Endothelial cell of umbilical vein (primary cell): ENCODE results near the gene DNAH9. TPM values are rescaled to one million over a fixed set of nuclear protein-coding genes. Genes with fewer than 3 reads are reported as not detected.

ENCODE experiments used
- BruUV-seq: library from RNA; stranded (reverse); fragments of 400-500 nt; replicated peaks from 2 replicates; lab custom pipeline; 2021; lab: Mats Ljungman, UMichigan
- CTCF ChIA-PET: fragments of 300-600, 350-600 bp; sonication (Branson Sonifier 250); formaldehyde crosslinking; loops from one replicate; lab custom pipeline; 2021; ENCODE audit warnings: antibody characterized with exemption, inconsistent platforms; lab: Charles Lee
- POLR2A ChIA-PET: fragments of 300-600, 350-600 bp; sonication (Branson Sonifier 250); formaldehyde crosslinking; loops from one replicate; lab custom pipeline; 2021; ENCODE audit warnings: antibody characterized with exemption, inconsistent platforms; lab: Charles Lee
- DNase-seq: peaks from one replicate; pipeline ENCODE4 v3.0.0-alpha.2; 2011; ENCODE audit warnings: low read depth, low spot score
- FAIRE-seq: peaks from 2 replicates; lab custom pipeline; 2011; peaks lifted over from hg19 to GRCh38; lab: Jason Lieb, UNC
- H2AFZ ChIP-seq: 2 replicates; pipeline ENCODE4 v1.6.0; 2012; ENCODE audit warnings: low read depth, low read length, control low read depth, inconsistent platforms
- H3K27ac ChIP-seq: 2 replicates; pipeline ENCODE4 v1.5.1; 2011; ENCODE audit warnings: low read depth, mild to moderate bottlenecking, control low read depth, low read length, moderate library complexity; ENCODE audit not compliant: insufficient read depth
- H3K27me3 ChIP-seq, 2 experiments: 2 replicates each; pipeline versions ENCODE4 v1.6.0 to v1.6.1; 2011; ENCODE audit warnings: low read length in 2 of 2, mixed read lengths in 1 of 2; ENCODE audit not compliant: control insufficient read depth in 2 of 2, insufficient read depth in 2 of 2
- H3K36me3 ChIP-seq, 2 experiments: 2 replicates in 1 of 2; 3 replicates in 1 of 2; pipeline ENCODE4 v1.5.1; 2011; ENCODE audit warnings: low read length in 2 of 2, mild to moderate bottlenecking in 1 of 2, moderate library complexity in 1 of 2; ENCODE audit not compliant: control insufficient read depth in 2 of 2, insufficient read depth in 2 of 2; ENCODE audit errors: extremely low read depth in 1 of 2
- H3K4me1 ChIP-seq: 3 replicates; pipeline ENCODE4 v1.5.1; 2011; ENCODE audit warnings: mild to moderate bottlenecking, low read length; ENCODE audit not compliant: control insufficient read depth, insufficient read depth; ENCODE audit errors: extremely low read depth
- H3K4me2 ChIP-seq: 2 replicates; pipeline ENCODE4 v1.6.1; 2011; ENCODE audit warnings: low read length, control low read depth, mixed read lengths; ENCODE audit not compliant: insufficient read depth
- H3K4me3 ChIP-seq, 3 experiments: fragments of 200-600 bp in 1 of 3; sonication (generic), shearing (Covaris generic) in 1 of 3; replicated peaks in 1 of 3; 2 replicates each; pipeline ENCODE4 v1.5.1; 2011 to 2016; ENCODE audit warnings: control low read depth in 3 of 3, low read length in 3 of 3, mild to moderate bottlenecking in 2 of 3, inconsistent platforms in 1 of 3, low read depth in 1 of 3, moderate library complexity in 1 of 3; ENCODE audit not compliant: insufficient read depth in 1 of 3
- H3K79me2 ChIP-seq: 2 replicates; pipeline ENCODE4 v1.6.0; 2012; ENCODE audit warnings: low read length, inconsistent platforms; ENCODE audit not compliant: control insufficient read depth, insufficient read depth
- H3K9ac ChIP-seq: replicated peaks from 2 replicates; pipeline ENCODE3; 2011; ENCODE audit warnings: low read length, control low read depth; ENCODE audit not compliant: insufficient read depth; ENCODE audit errors: extremely low read depth
- H3K9me1 ChIP-seq: replicated peaks from 3 replicates; pipeline ENCODE4 v1.6.0; 2011; ENCODE audit warnings: mild to moderate bottlenecking, low read length; ENCODE audit not compliant: control insufficient read depth, insufficient read depth; ENCODE audit errors: extremely low read depth
- H3K9me3 ChIP-seq: replicated peaks from 2 replicates; pipeline ENCODE4 v1.5.1; 2012; ENCODE audit warnings: low read length, inconsistent platforms; ENCODE audit not compliant: control insufficient read depth, insufficient read depth
- H4K20me1 ChIP-seq: replicated peaks from 2 replicates; pipeline ENCODE3; 2011; ENCODE audit warnings: mild to moderate bottlenecking, low read length; ENCODE audit not compliant: control insufficient read depth, insufficient read depth; ENCODE audit errors: extremely low read depth
- EZH2 ChIP-seq: IDR thresholded peaks from 2 replicates; pipeline ENCODE4 v1.6.1; 2012; ENCODE audit warnings: borderline replicate concordance, low read depth, mild to moderate bottlenecking, moderate library complexity, low read length, inconsistent platforms; ENCODE audit not compliant: severe bottlenecking
- FOS ChIP-seq: IDR thresholded peaks from 2 replicates; pipeline ENCODE4 v1.6.1; 2011; ENCODE audit warnings: mild to moderate bottlenecking, low read length, moderate library complexity, borderline replicate concordance; ENCODE audit not compliant: insufficient read depth
- GATA2 ChIP-seq: IDR thresholded peaks from 2 replicates; pipeline ENCODE4 v1.7.0; 2011; ENCODE audit warnings: low read depth, mild to moderate bottlenecking, moderate library complexity, mixed read lengths, low read length; ENCODE audit not compliant: insufficient read length, insufficient read depth
- JUN ChIP-seq: IDR thresholded peaks from 2 replicates; pipeline ENCODE4 v1.6.1; 2011; ENCODE audit warnings: borderline replicate concordance, low read depth; ENCODE audit not compliant: insufficient read length, insufficient read depth
- MYC ChIP-seq: IDR thresholded peaks from one replicate; pipeline ENCODE4 v1.6.1; 2011; ENCODE audit warnings: mild to moderate bottlenecking, low read depth, low read length
- POLR2A ChIP-seq: IDR thresholded peaks from 2 replicates; pipeline ENCODE4 v1.6.1; 2012; ENCODE audit warnings: low read depth, mild to moderate bottlenecking, control low read depth, low read length
- POLR2AphosphoS5 ChIP-seq: IDR thresholded peaks from 2 replicates; pipeline ENCODE4 v1.6.1; 2012; ENCODE audit warnings: low read depth, mild to moderate bottlenecking, control low read depth, low read length, moderate library complexity; ENCODE audit not compliant: insufficient read depth
- dilution Hi-C: fragments of 300-500 bp; cut with MboI; formaldehyde crosslinking; loops from one replicate; pipeline ENCODE4 v1.15.0; 2019; ENCODE audit warnings: low sequenced_read_pairs; ENCODE audit not compliant: extremely low pct_ligation_motif_present
- intact Hi-C: fragments of 100-400 bp; cut with micrococcal nuclease; formaldehyde crosslinking; loops from one replicate; pipeline ENCODE4 v1.10.0; 2022
- polyA plus RNA-seq, 4 experiments: library from polyadenylated mRNA; depleted of rRNA in 3 of 4; stranded (reverse) in 3 of 4; unstranded in 1 of 4; fragments of >200 nt; gene quantifications; 2 replicates each; pipeline versions ENCODE4 v1.2.1 to v1.2.3, GENCODE V29; 2011 to 2012; ENCODE audit warnings: missing spikeins in 1 of 4
- total RNA-seq: library from RNA; stranded (reverse); gene quantifications from 2 replicates; pipeline ENCODE4 v1.2.3, GENCODE V29; 2021
- TF ChIP-seq, protein P1 (sequence below), 2 donors: IDR thresholded peaks; 1 replicate in 1 of 2; 2 replicates in 1 of 2; pipeline ENCODE4 v1.5.1; 2011; ENCODE audit warnings: low read length in 2 of 2, mild to moderate bottlenecking in 2 of 2, moderate library complexity in 2 of 2, control low read depth in 1 of 2, inconsistent platforms in 1 of 2, low read depth in 1 of 2; ENCODE audit not compliant: insufficient read depth in 1 of 2; ENCODE audit errors: extremely low read depth in 1 of 2
- TF ChIP-seq, protein P2 (sequence below): IDR thresholded peaks from 2 replicates; pipeline ENCODE4 v1.6.1; 2011; ENCODE audit not compliant: insufficient read depth, insufficient read length

DNAH9 gene
- total and polyA plus RNA-seq, 2 donors (not counting 3 experiments of a cell fraction or from before 2014, with no cell fraction given), result not detected

DNA sequence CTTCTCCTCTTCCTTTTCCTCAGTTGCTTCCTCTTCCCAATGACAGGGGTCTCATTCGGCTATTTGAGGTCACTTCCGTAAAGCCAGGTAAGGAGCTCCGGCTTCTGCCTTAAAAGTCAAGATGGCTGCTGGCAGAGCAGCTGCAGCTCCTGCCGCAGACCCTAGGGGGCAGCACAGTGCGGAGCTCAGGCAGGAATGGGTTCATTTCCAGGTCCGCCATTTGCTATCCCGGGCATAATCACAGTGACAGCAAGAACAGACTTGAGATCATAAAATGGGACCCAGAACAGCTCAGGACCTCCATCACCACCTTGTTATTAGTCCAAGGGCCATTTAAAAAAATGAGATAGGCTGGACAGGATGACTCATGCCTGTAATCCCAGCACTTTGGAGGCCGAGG, 199.5 kb downstream of the DNAH9 start:
- Histone ChIP-seq H2AFZ (no peak overlapping the region), H3K79me2 (no peaks in the 10 kb centered on the region), H3K4me3 (no peak overlapping the region), H3K9me3 (peaks cover 2% of the 10 kb centered on the region), H3K27ac (no peak overlapping the region), H4K20me1 (no peaks in the 10 kb centered on the region), H3K9ac (no peak overlapping the region), H3K36me3 (no peaks in the 10 kb centered on the region), H3K4me2 (no peak overlapping the region), H3K27me3 (no peaks in the 10 kb centered on the region), H3K9me1 (no peaks in the 10 kb centered on the region), H3K4me1 (no peaks in the 10 kb centered on the region)
- DNase-seq (no peak), FAIRE-seq (no peak)
- TF ChIP-seq JUN, result no peak
- TF ChIP-seq POLR2AphosphoS5, result no peak
- no peak for TF ChIP-seq GATA2
- no peak for TF ChIP-seq POLR2A
- TF ChIP-seq, protein P1, sequence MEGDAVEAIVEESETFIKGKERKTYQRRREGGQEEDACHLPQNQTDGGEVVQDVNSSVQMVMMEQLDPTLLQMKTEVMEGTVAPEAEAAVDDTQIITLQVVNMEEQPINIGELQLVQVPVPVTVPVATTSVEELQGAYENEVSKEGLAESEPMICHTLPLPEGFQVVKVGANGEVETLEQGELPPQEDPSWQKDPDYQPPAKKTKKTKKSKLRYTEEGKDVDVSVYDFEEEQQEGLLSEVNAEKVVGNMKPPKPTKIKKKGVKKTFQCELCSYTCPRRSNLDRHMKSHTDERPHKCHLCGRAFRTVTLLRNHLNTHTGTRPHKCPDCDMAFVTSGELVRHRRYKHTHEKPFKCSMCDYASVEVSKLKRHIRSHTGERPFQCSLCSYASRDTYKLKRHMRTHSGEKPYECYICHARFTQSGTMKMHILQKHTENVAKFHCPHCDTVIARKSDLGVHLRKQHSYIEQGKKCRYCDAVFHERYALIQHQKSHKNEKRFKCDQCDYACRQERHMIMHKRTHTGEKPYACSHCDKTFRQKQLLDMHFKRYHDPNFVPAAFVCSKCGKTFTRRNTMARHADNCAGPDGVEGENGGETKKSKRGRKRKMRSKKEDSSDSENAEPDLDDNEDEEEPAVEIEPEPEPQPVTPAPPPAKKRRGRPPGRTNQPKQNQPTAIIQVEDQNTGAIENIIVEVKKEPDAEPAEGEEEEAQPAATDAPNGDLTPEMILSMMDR (IDR thresholded peaks at IDR 0.05; ENCODE audit: extremely low read depth in 1 of 2, insufficient read depth in 1 of 2, low read depth in 1 of 2, low read length in 2 of 2), result no peak
- TF ChIP-seq, protein P2, sequence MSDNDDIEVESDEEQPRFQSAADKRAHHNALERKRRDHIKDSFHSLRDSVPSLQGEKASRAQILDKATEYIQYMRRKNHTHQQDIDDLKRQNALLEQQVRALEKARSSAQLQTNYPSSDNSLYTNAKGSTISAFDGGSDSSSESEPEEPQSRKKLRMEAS, result no peak
- TF ChIP-seq EZH2, result no peak
- no peak for TF ChIP-seq MYC
- TF ChIP-seq FOS, result no peak
- ChIA-PET POLR2A (no interaction called here), CTCF (no interaction called here)
- intact Hi-C loops (no loop called here), dilution Hi-C loops (no loop called here)
- BruUV-seq, result no TSS peak
